ENCODE data around the gene OR13H1. TPM values are rescaled to one million over a fixed set of nuclear protein-coding genes. Genes with fewer than 3 reads are reported as not detected.
"Not testable (repeated sequence)": the region's sequence is repeated elsewhere in the genome, so short reads cannot be mapped to it uniquely, and the experiment has no call there.

The OR13H1 gene
- total and polyA plus RNA-seq, 11 donors, result not detected

- Histone ChIP-seq H3K27ac (no peak overlapping the region), H3K9me3 (no peaks in the 10 kb centered on the region), H3K4me3 (no peak overlapping the region), H3K4me1 (no peaks in the 10 kb centered on the region), H3K36me3 (no peaks in the 10 kb centered on the region), H3K27me3 (peaks cover 0 to 17% (median 0%) of the 10 kb centered on the region in 9 donors)
- no peak for TF ChIP-seq CTCF (IDR thresholded peaks at IDR 0.05)
- TF ChIP-seq POLR2A (IDR thresholded peaks at IDR 0.05), result no peak
- intact Hi-C loops (cut with DNase I), result no loop called here
- WGBS, 4 donors, result 74 to 89% (median 81%) methylated on average over 11 of the region's 11 CpGs
- no peak for DNase-seq
- ATAC-seq, result no peak
Observed at GRCh38 chrX:131577999-131578734, 34.3 kb downstream of the OR13H1 start.

- ATAC-seq; H3K4me1 ChIP-seq; intact Hi-C loops (cut with DNase I); H3K27ac ChIP-seq; H3K4me3 ChIP-seq; H3K9me3 ChIP-seq; DNase-seq; H3K36me3 ChIP-seq: not testable (repeated sequence)
- H3K27me3 ChIP-seq, result peaks cover 0 to 15% (median 0%) of the 10 kb centered on the region in 9 donors
- WGBS, 4 donors, result 76 to 89% (median 84%) methylated on average over 13 to 27 of the region's 34 CpGs
Observed at GRCh38 chrX:131578735-131579367, 35.0 kb downstream of the OR13H1 start.

GRCh38 chrX:131588995-131589394, 45.1 kb downstream of the OR13H1 start:
- no peak for ATAC-seq
- Histone ChIP-seq H3K4me1 (no peaks in the 10 kb centered on the region), H3K27ac (no peak overlapping the region), H3K36me3 (no peaks in the 10 kb centered on the region), H3K9me3 (no peaks in the 10 kb centered on the region), H3K27me3 (peaks cover 0 to 37% (median 0%) of the 10 kb centered on the region in 9 donors), H3K4me3 (no peak overlapping the region)
- no peak for DNase-seq
- 21 to 67% (median 39%) methylated on average over 4 of the region's 4 CpGs for WGBS, 4 donors
- no peak for TF ChIP-seq CTCF (IDR thresholded peaks at IDR 0.05)
- no peak for TF ChIP-seq POLR2A (IDR thresholded peaks at IDR 0.05)
- intact Hi-C loops (cut with DNase I), result no loop called here
